H1 (cell line): Measurements from ENCODE around the gene WDR38. TPM values are rescaled to one million over a fixed set of nuclear protein-coding genes. Genes with fewer than 3 reads are reported as not detected.

Experiments used
- CTCF ChIA-PET: fragments of 300-600 bp; sonication (Branson Sonifier 250); formaldehyde crosslinking; loops from one replicate; lab custom pipeline; 2021; ENCODE audit not compliant: partially characterized antibody; lab: Charles Lee
- POLR2A ChIA-PET: fragments of 300-600 bp; sonication (Branson Sonifier 250); formaldehyde crosslinking; loops from one replicate; lab custom pipeline; 2021; ENCODE audit warnings: inconsistent platforms; ENCODE audit not compliant: partially characterized antibody; lab: Charles Lee
- DNase-seq, 2 experiments: peaks; one replicate each; pipeline versions ENCODE4 v3.0.0 to v3.0.0-alpha.2; 2010 to 2022; ENCODE audit warnings: low spot score in 2 of 2, low read depth in 1 of 2, mixed read lengths in 1 of 2
- FAIRE-seq: peaks from 2 replicates; lab custom pipeline; 2011; peaks lifted over from hg19 to GRCh38; lab: Jason Lieb, UNC
- H2AFZ ChIP-seq: 2 replicates; pipeline ENCODE4 v1.8.1; 2012; ENCODE audit warnings: low read length, inconsistent platforms
- H2AK5ac ChIP-seq: 2 replicates; pipeline ENCODE4 v1.6.1; 2013; ENCODE audit warnings: low read depth, low read length
- H2BK120ac ChIP-seq: replicated peaks from 2 replicates; pipeline ENCODE3; 2013; ENCODE audit warnings: low read depth, low read length, inconsistent platforms
- H2BK12ac ChIP-seq: 2 replicates; pipeline ENCODE4 v1.6.1; 2013; ENCODE audit warnings: low read depth, low read length
- H2BK15ac ChIP-seq: 2 replicates; pipeline ENCODE4 v1.6.1; 2013; ENCODE audit warnings: low read length
- H2BK20ac ChIP-seq: 2 replicates; pipeline ENCODE4 v1.6.1; 2013; ENCODE audit warnings: low read length
- H2BK5ac ChIP-seq: 2 replicates; pipeline ENCODE4 v1.6.1; 2013; ENCODE audit warnings: low read depth, low read length
- H3K14ac ChIP-seq: 2 replicates; pipeline ENCODE4 v1.6.1; 2013; ENCODE audit warnings: inconsistent platforms; ENCODE audit not compliant: insufficient read length
- H3K18ac ChIP-seq: 2 replicates; pipeline ENCODE4 v1.6.1; 2013; ENCODE audit warnings: low read length; ENCODE audit errors: extremely low read depth
- H3K23ac ChIP-seq: 2 replicates; pipeline ENCODE4 v1.6.1; 2013; ENCODE audit warnings: inconsistent platforms; ENCODE audit not compliant: insufficient read length
- H3K23me2 ChIP-seq: 2 replicates; pipeline ENCODE4 v1.6.1; 2013; ENCODE audit warnings: low read depth, low read length
- H3K27ac ChIP-seq: 2 replicates; pipeline ENCODE4 v1.6.1; 2011; ENCODE audit warnings: low read depth, low read length, inconsistent platforms
- H3K27me3 ChIP-seq, 4 experiments: replicated peaks in 1 of 4; 1 replicate in 1 of 4; 2 replicates in 3 of 4; pipeline versions ENCODE4 v1.6.1 to v1.8.1; 2011 to 2013; ENCODE audit warnings: low read length in 3 of 4, mild to moderate bottlenecking in 3 of 4, inconsistent platforms in 2 of 4, mixed read lengths in 2 of 4, moderate library complexity in 1 of 4; ENCODE audit not compliant: control insufficient read depth in 3 of 4, insufficient read depth in 3 of 4; ENCODE audit errors: extremely low read depth in 1 of 4
- H3K36me3 ChIP-seq, 4 experiments: 2 replicates each; pipeline versions ENCODE4 v1.6.1 to v1.8.1; 2011 to 2013; ENCODE audit warnings: mild to moderate bottlenecking in 4 of 4, low read length in 3 of 4, moderate library complexity in 2 of 4, control low read depth in 1 of 4, inconsistent platforms in 1 of 4; ENCODE audit not compliant: insufficient read depth in 4 of 4, control insufficient read depth in 2 of 4
- H3K4ac ChIP-seq: replicated peaks from 2 replicates; pipeline ENCODE3; 2013; ENCODE audit warnings: low read length, low read depth, mixed read lengths, inconsistent platforms; ENCODE audit not compliant: insufficient read length
- H3K4me1 ChIP-seq, 4 experiments: replicated peaks in 1 of 4; 1 replicate in 1 of 4; 2 replicates in 3 of 4; pipeline versions ENCODE4 v1.6.1 to v1.8.1; 2011 to 2013; ENCODE audit warnings: low read length in 3 of 4, inconsistent platforms in 2 of 4, mixed read lengths in 1 of 4; ENCODE audit not compliant: insufficient read depth in 4 of 4, control insufficient read depth in 3 of 4
- H3K4me2 ChIP-seq, 2 experiments: 2 replicates each; pipeline versions ENCODE4 v1.6.1 to v1.8.1; 2011 to 2013; ENCODE audit warnings: low read depth in 2 of 2, low read length in 2 of 2, control low read depth in 1 of 2, inconsistent platforms in 1 of 2, mild to moderate bottlenecking in 1 of 2; ENCODE audit not compliant: insufficient read depth in 1 of 2
- H3K4me3 ChIP-seq, 4 experiments: fragments of 200-600, 300-600 bp in 1 of 4; sonication (generic), shearing (Covaris generic), sonication (Bioruptor Twin) in 1 of 4; 2 replicates each; pipeline versions ENCODE4 v1.5.1 to v1.8.1; 2011 to 2016; ENCODE audit warnings: low read length in 4 of 4, low read depth in 3 of 4, control low read depth in 2 of 4, inconsistent platforms in 2 of 4, mild to moderate bottlenecking in 2 of 4, mixed read lengths in 1 of 4, moderate library complexity in 1 of 4; ENCODE audit not compliant: insufficient read depth in 2 of 4; ENCODE audit errors: extremely low read depth in 1 of 4
- H3K56ac ChIP-seq: replicated peaks from 2 replicates; pipeline ENCODE3; 2013; ENCODE audit warnings: low read depth, mild to moderate bottlenecking, mixed read lengths, low read length, inconsistent platforms; ENCODE audit not compliant: insufficient read length
- H3K79me1 ChIP-seq: 2 replicates; pipeline ENCODE4 v1.6.1; 2013; ENCODE audit warnings: low read depth, low read length, control low read depth
- H3K79me2 ChIP-seq, 2 experiments: 2 replicates each; pipeline versions ENCODE4 v1.6.1 to v1.8.1; 2012 to 2013; ENCODE audit warnings: low read length in 2 of 2, mild to moderate bottlenecking in 2 of 2, inconsistent platforms in 1 of 2; ENCODE audit not compliant: insufficient read depth in 2 of 2, control insufficient read depth in 1 of 2
- H3K9ac ChIP-seq, 4 experiments: replicated peaks in 1 of 4; 1 replicate in 1 of 4; 2 replicates in 3 of 4; pipeline versions ENCODE4 v1.6.1 to v1.8.1; 2011 to 2013; ENCODE audit warnings: low read depth in 3 of 4, low read length in 3 of 4, control low read depth in 2 of 4, mild to moderate bottlenecking in 2 of 4, moderate library complexity in 2 of 4, inconsistent platforms in 1 of 4; ENCODE audit errors: extremely low read depth in 1 of 4
- H3K9me3 ChIP-seq, 2 experiments: 2 replicates each; pipeline versions ENCODE4 v1.6.1 to v1.8.1; 2012 to 2013; ENCODE audit warnings: mild to moderate bottlenecking in 2 of 2, moderate library complexity in 2 of 2, control low read depth in 1 of 2, inconsistent platforms in 1 of 2, low read depth in 1 of 2, low read length in 1 of 2, mixed read lengths in 1 of 2; ENCODE audit not compliant: insufficient read depth in 2 of 2
- H4K20me1 ChIP-seq, 2 experiments: replicated peaks in 1 of 2; 2 replicates each; pipeline versions ENCODE3 to v1.8.1; 2011 to 2013; ENCODE audit warnings: inconsistent platforms in 2 of 2, low read length in 2 of 2, mild to moderate bottlenecking in 1 of 2; ENCODE audit not compliant: insufficient read depth in 2 of 2, control insufficient read depth in 1 of 2
- H4K5ac ChIP-seq: 2 replicates; pipeline ENCODE4 v1.6.1; 2013; ENCODE audit warnings: low read length, low read depth, mixed read lengths, inconsistent platforms; ENCODE audit not compliant: insufficient read length
- H4K8ac ChIP-seq: 2 replicates; pipeline ENCODE4 v1.8.0; 2013; ENCODE audit warnings: mild to moderate bottlenecking, moderate library complexity, low read length, inconsistent platforms; ENCODE audit not compliant: insufficient read depth; ENCODE audit errors: extremely low read depth
- H4K91ac ChIP-seq: replicated peaks from 2 replicates; pipeline ENCODE3; 2013; ENCODE audit warnings: low read length, mixed read lengths, inconsistent platforms; ENCODE audit not compliant: insufficient read length
- CEBPB ChIP-seq: IDR thresholded peaks from 2 replicates; pipeline ENCODE4 v1.6.1; 2012; ENCODE audit warnings: low read depth, low read length
- CHD2 ChIP-seq: IDR thresholded peaks from 2 replicates; pipeline ENCODE4 v1.6.1; 2012; ENCODE audit warnings: low read length, improper control_type of control experiment
- CTBP2 ChIP-seq: IDR thresholded peaks from 2 replicates; pipeline ENCODE4 v1.7.0; 2011; ENCODE audit warnings: borderline replicate concordance, mild to moderate bottlenecking, moderate library complexity, mixed read lengths, low read length; ENCODE audit not compliant: insufficient read depth, insufficient read length
- GABPA ChIP-seq: IDR thresholded peaks from 2 replicates; pipeline ENCODE4 v1.6.1; 2011; ENCODE audit warnings: mild to moderate bottlenecking, low read length, moderate library complexity, borderline replicate concordance; ENCODE audit not compliant: insufficient read depth
- NRF1 ChIP-seq: IDR thresholded peaks from 2 replicates; pipeline ENCODE4 v1.6.1; 2011; ENCODE audit warnings: mild to moderate bottlenecking, low read depth, low read length, improper control_type of control experiment
- SIRT6 ChIP-seq: IDR thresholded peaks from one replicate; pipeline ENCODE4 v1.7.1; 2012; ENCODE audit warnings: low read length, inconsistent platforms
- SP2 ChIP-seq: IDR thresholded peaks from 2 replicates; pipeline ENCODE4 v1.6.1; 2012; ENCODE audit warnings: mild to moderate bottlenecking, low read length, inconsistent platforms
- TAF1 ChIP-seq: IDR thresholded peaks from 2 replicates; pipeline ENCODE4 v1.6.1; 2011; ENCODE audit warnings: mild to moderate bottlenecking, low read depth, low read length
- ZNF274 ChIP-seq: IDR thresholded peaks from 2 replicates; pipeline ENCODE4 v1.7.0; 2012; ENCODE audit warnings: low read length, borderline replicate concordance; ENCODE audit errors: extremely low read depth
- WGBS, 2 experiments: shearing (Covaris generic) in 1 of 2; methylation state at CpG; one replicate each; pipeline versions ENCODE4 v1.1.6 to v1.1.7; 2013 to 2015; ENCODE audit warnings: low lambda C conversion rate in 2 of 2, mixed read lengths in 2 of 2, inconsistent platforms in 1 of 2, low coverage in 1 of 2, missing lambda C conversion rate in 1 of 2; ENCODE audit not compliant: insufficient replicate concordance in 2 of 2, insufficient coverage in 1 of 2, insufficient read length in 1 of 2; ENCODE audit errors: extremely low coverage in 1 of 2, missing lambda C conversion rate in 1 of 2; 5-methylcytosine and 5-hydroxymethylcytosine counted together
- polyA plus RNA-seq, 7 experiments: library from polyadenylated mRNA; depleted of rRNA in 3 of 7; stranded (reverse) in 5 of 7; unstranded in 2 of 7; fragments of >200 nt in 5 of 7; fragments of 200-250 nt in 2 of 7; gene quantifications; 1 replicate in 5 of 7; 2 replicates in 1 of 7; 4 replicates in 1 of 7; pipeline versions ENCODE4 v1.2.1 to v1.2.3, GENCODE V29; 2011 to 2013; ENCODE audit warnings: missing spikeins in 2 of 7, mixed read lengths in 2 of 7
- total RNA-seq: library from RNA; stranded (reverse); fragmentation: NEBNext Ultra II Directional; extraction: Animal tissue kit (Norgen Biotek cat#: 25700); gene quantifications from 2 replicates; pipeline ENCODE4 v1.2.1, GENCODE V29; 2021

The WDR38 gene
- total and polyA plus RNA-seq, 2 of the 8 experiments (the other 6 are each of a cell fraction or from before 2014, with no cell fraction given), result not detected

- no peaks in the 10 kb centered on the region; the same call in 1 of the 2 replicates for H3K23me2 ChIP-seq
- no peak overlapping the region for H3K18ac ChIP-seq
- no peak overlapping the region for H2AK5ac ChIP-seq
- no peak overlapping the region for H3K27ac ChIP-seq
- H2AFZ ChIP-seq, result no peak overlapping the region; the same call in 1 of the 2 replicates
- H2BK20ac ChIP-seq, result no peak overlapping the region
- H3K27me3 ChIP-seq, result no peaks in the 10 kb centered on the region
- H3K9ac ChIP-seq, result no peak overlapping the region; a peak in 1 of 7 replicates
- no peak overlapping the region for H2BK5ac ChIP-seq
- FAIRE-seq (no peak), DNase-seq (no peak)
- H3K4me3 ChIP-seq, result peak overlapping the region; percentile 25 to 61 (median 48)
- POLR2A ChIA-PET, result interaction anchor here (0.6 to 25.5 kb wide), 8 partner anchors 7 to 79 kb away, joined by 3 to 573 read pairs (median 4); partner anchors contain the start of genes ARPC5L, NR6A1, OLFML2A and RPL35
- peaks cover 17 to 23% of the 10 kb centered on the region in 2 experiments for H4K20me1 ChIP-seq
- peaks cover 0 to 2% of the 10 kb centered on the region in 2 experiments; a peak in 1 of 4 replicates for H3K79me2 ChIP-seq
- no peak overlapping the region for H3K14ac ChIP-seq
- no peak overlapping the region for H2BK120ac ChIP-seq
- no peak overlapping the region for H4K91ac ChIP-seq
- peak overlapping the region; percentile 4 to 88; a peak in 3 of 4 replicates for H3K4me2 ChIP-seq
- H4K8ac ChIP-seq, result no peak overlapping the region
- CTCF ChIA-PET, result interaction anchor here (0.9 to 42.1 kb wide), 35 partner anchors 8 to 407 kb away, joined by 3 to 1529 read pairs (median 6); partner anchors contain the start of genes ARPC5L, GAPVD1, NR6A1 and OLFML2A
- TF ChIP-seq SIRT6 (no peak), GABPA (no peak), CHD2 (no peak), TAF1 (no peak), ZNF274 (no peak), SP2 (no peak), NRF1 (no peak), CEBPB (no peak), CTBP2 (no peak)
- H3K4me1 ChIP-seq, result 0 out of 7 replicates have a peak, but pooled peaks cover 0 to 3% (median under 1%) of the 10 kb centered on the region in 4 experiments
- peaks cover 16 to 21% (median 17%) of the 10 kb centered on the region in 4 experiments for H3K36me3 ChIP-seq
- no peak overlapping the region for H3K4ac ChIP-seq
- 88% methylated on average over 10 of the region's 11 CpGs; no CpG with 5 or more reads in 1 of the 2 experiments for WGBS, 2 experiments
- H4K5ac ChIP-seq, result no peak overlapping the region
- H2BK15ac ChIP-seq, result no peak overlapping the region
- no peaks in the 10 kb centered on the region; the same call in none of the 2 replicates for H3K79me1 ChIP-seq
- no peak overlapping the region for H2BK12ac ChIP-seq
- H3K56ac ChIP-seq, result no peak overlapping the region
- no peak overlapping the region for H3K23ac ChIP-seq
- H3K9me3 ChIP-seq, result no peaks in the 10 kb centered on the region
Measured at GRCh38 chr9:124853605-124854143, 414 bp downstream of the WDR38 start.
